PC-3 (cell line): ENCODE measurements around the gene CPNE7. TPM values are rescaled to one million over a fixed set of nuclear protein-coding genes. Genes with fewer than 3 reads are reported as not detected.

ENCODE experiments used
- ATAC-seq: fragments of 200-7000 bp; cut with Tn5 transposase; 2 replicates; pipeline ENCODE4 v1.9.1; 2020; ENCODE audit warnings: mild to moderate bottlenecking, moderate library complexity
- BruUV-seq: library from RNA; stranded (reverse); fragments of 400-500 nt; replicated peaks from 2 replicates; lab custom pipeline; 2021; lab: Mats Ljungman, UMichigan
- CTCF ChIA-PET: fragments of 300-600 bp; sonication (Branson Sonifier 250); formaldehyde crosslinking; loops from one replicate; lab custom pipeline; 2022; ENCODE audit warnings: antibody characterized with exemption; lab: Charles Lee
- POLR2A ChIA-PET: fragments of 300-600 bp; sonication (Branson Sonifier 250); formaldehyde crosslinking; loops from one replicate; lab custom pipeline; 2022; ENCODE audit warnings: antibody characterized with exemption; ENCODE audit not compliant: unreplicated experiment; lab: Charles Lee
- DNase-seq: peaks from one replicate; pipeline ENCODE4 v3.0.0-alpha.2; 2015
- H2AFZ ChIP-seq: fragments of 300-600 bp; sonication (generic); 2 replicates; pipeline ENCODE4 v1.6.0; 2016; ENCODE audit warnings: antibody characterized with exemption, low read length
- H3F3A ChIP-seq: fragments of 300-600 bp; sonication (generic); one replicate; pipeline ENCODE4 v1.6.0; 2017; ENCODE audit warnings: antibody characterized with exemption, low read length, control low read depth, mild to moderate bottlenecking; ENCODE audit not compliant: unreplicated experiment
- H3K27ac ChIP-seq: fragments of 300-600 bp; sonication (generic); 2 replicates; pipeline ENCODE4 v1.5.1; 2016; ENCODE audit warnings: mild to moderate bottlenecking, low read length
- H3K27me3 ChIP-seq: fragments of 300-600 bp; sonication (generic); 2 replicates; pipeline ENCODE4 v1.6.1; 2016; ENCODE audit warnings: low read length, mixed read lengths
- H3K36me3 ChIP-seq: fragments of 300-600 bp; sonication (generic); 2 replicates; pipeline ENCODE4 v1.6.1; 2016; ENCODE audit warnings: low read depth, mixed run types, low read length, mixed read lengths
- H3K4me1 ChIP-seq: fragments of 300-600 bp; sonication (generic); 2 replicates; pipeline ENCODE4 v1.5.1; 2016; ENCODE audit warnings: low read length; ENCODE audit not compliant: insufficient read depth
- H3K4me2 ChIP-seq: fragments of 300-600 bp; sonication (generic); 2 replicates; pipeline ENCODE4 v1.6.0; 2016; ENCODE audit warnings: low read length
- H3K4me3 ChIP-seq: fragments of 300-600 bp; sonication (generic); 2 replicates; pipeline ENCODE4 v1.5.1; 2016; ENCODE audit warnings: mild to moderate bottlenecking, low read length, mixed read lengths
- H3K79me2 ChIP-seq: fragments of 300-600 bp; sonication (generic); 2 replicates; pipeline ENCODE4 v1.6.1; 2017; ENCODE audit warnings: low read length, mixed read lengths
- H3K9ac ChIP-seq: fragments of 300-600 bp; sonication (generic); 2 replicates; pipeline ENCODE4 v1.6.0; 2016; ENCODE audit warnings: mild to moderate bottlenecking, low read length
- H3K9me2 ChIP-seq: fragments of 300-600 bp; sonication (generic); replicated peaks from 2 replicates; pipeline ENCODE4 v1.6.1; 2016; ENCODE audit warnings: mixed run types, low read length, mixed read lengths
- H3K9me3 ChIP-seq: fragments of 300-600 bp; sonication (generic); 2 replicates; pipeline ENCODE4 v1.6.1; 2016; ENCODE audit warnings: low read length, mixed read lengths
- H4K20me1 ChIP-seq: fragments of 300-600 bp; sonication (generic); 2 replicates; pipeline ENCODE4 v1.6.1; 2016; ENCODE audit warnings: low read length, mixed read lengths
- EZH2 ChIP-seq: fragments of 300-600 bp; sonication (generic); IDR thresholded peaks from one replicate; pipeline ENCODE4 v1.6.1; 2017; ENCODE audit warnings: antibody characterized with exemption, mild to moderate bottlenecking, low read length; ENCODE audit not compliant: unreplicated experiment
- EZH2phosphoT487 ChIP-seq: fragments of 300-600 bp; sonication (generic); IDR thresholded peaks from 2 replicates; pipeline ENCODE4 v1.6.1; 2018; ENCODE audit warnings: mild to moderate bottlenecking, antibody characterized with exemption, low read length, borderline replicate concordance
- intact Hi-C: fragments of 100-400 bp; cut with micrococcal nuclease; formaldehyde crosslinking; loops from 2 replicates; pipeline ENCODE4 v1.9.0; 2023
- total RNA-seq: library from RNA; depleted of rRNA; stranded (reverse); fragments of >200 nt; gene quantifications from 2 replicates; pipeline ENCODE4 v1.2.3, GENCODE V29; 2014
- TF ChIP-seq, protein P1 (sequence below): fragments of 300-600 bp; sonication (generic); conservative IDR thresholded peaks from 2 replicates; pipeline ENCODE4 v1.5.1; 2017; ENCODE audit warnings: antibody characterized with exemption, low read depth, mild to moderate bottlenecking, low read length

The CPNE7 gene
- total RNA-seq, 1 experiment from 2014 or later, result 29.7 TPM

DNA sequence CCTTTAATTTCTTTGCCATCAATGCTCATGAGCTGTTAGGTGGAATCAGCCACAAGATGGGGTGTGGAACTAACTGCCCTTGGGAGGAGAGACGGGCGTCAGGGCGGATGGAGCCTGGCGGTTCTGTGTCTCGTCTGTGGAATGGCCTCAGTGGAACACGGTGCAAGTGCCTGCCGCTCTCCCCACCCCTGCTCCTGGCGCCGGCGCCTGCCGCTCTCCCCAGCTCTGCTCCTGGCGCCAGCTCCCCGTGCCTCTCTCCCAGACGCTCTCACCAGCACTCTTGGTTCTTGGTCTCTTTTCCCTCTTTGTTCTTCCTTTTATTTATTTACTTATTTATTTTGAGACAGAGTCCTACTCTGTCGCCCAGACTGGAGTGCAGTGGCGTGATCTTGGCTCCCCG, 28.3 kb upstream of the CPNE7 start:
- POLR2A ChIA-PET, result interaction anchor here (0.7 kb wide), 1 partner anchor 21 kb away, joined by 3 read pairs; no protein-coding TSS in a partner anchor
- intact Hi-C loops, result no loop called here
- no peak overlapping the region for H2AFZ ChIP-seq
- H3K9me2 ChIP-seq, result no peaks in the 10 kb centered on the region
- DNase-seq (no peak), ATAC-seq (no peak)
- BruUV-seq, result no TSS peak
- no peaks in the 10 kb centered on the region for H3K27me3 ChIP-seq
- no peak for TF ChIP-seq EZH2phosphoT487
- TF ChIP-seq, protein P1, sequence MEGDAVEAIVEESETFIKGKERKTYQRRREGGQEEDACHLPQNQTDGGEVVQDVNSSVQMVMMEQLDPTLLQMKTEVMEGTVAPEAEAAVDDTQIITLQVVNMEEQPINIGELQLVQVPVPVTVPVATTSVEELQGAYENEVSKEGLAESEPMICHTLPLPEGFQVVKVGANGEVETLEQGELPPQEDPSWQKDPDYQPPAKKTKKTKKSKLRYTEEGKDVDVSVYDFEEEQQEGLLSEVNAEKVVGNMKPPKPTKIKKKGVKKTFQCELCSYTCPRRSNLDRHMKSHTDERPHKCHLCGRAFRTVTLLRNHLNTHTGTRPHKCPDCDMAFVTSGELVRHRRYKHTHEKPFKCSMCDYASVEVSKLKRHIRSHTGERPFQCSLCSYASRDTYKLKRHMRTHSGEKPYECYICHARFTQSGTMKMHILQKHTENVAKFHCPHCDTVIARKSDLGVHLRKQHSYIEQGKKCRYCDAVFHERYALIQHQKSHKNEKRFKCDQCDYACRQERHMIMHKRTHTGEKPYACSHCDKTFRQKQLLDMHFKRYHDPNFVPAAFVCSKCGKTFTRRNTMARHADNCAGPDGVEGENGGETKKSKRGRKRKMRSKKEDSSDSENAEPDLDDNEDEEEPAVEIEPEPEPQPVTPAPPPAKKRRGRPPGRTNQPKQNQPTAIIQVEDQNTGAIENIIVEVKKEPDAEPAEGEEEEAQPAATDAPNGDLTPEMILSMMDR, result no peak
- TF ChIP-seq EZH2, result no peak
- H3K9ac ChIP-seq, result no peak overlapping the region
- no peak overlapping the region for H3K4me3 ChIP-seq
- CTCF ChIA-PET, result no interaction called here
- H3K4me1 ChIP-seq, result no peaks in the 10 kb centered on the region
- H3K9me3 ChIP-seq, result no peaks in the 10 kb centered on the region
- H3K27ac ChIP-seq, result no peak overlapping the region
- H3K36me3 ChIP-seq, result peaks cover 2% of the 10 kb centered on the region; the same call in 1 of the 2 replicates
- H3F3A ChIP-seq, result no peaks in the 10 kb centered on the region
- no peaks in the 10 kb centered on the region for H4K20me1 ChIP-seq
- no peaks in the 10 kb centered on the region for H3K79me2 ChIP-seq
- H3K4me2 ChIP-seq, result no peak overlapping the region

DNA sequence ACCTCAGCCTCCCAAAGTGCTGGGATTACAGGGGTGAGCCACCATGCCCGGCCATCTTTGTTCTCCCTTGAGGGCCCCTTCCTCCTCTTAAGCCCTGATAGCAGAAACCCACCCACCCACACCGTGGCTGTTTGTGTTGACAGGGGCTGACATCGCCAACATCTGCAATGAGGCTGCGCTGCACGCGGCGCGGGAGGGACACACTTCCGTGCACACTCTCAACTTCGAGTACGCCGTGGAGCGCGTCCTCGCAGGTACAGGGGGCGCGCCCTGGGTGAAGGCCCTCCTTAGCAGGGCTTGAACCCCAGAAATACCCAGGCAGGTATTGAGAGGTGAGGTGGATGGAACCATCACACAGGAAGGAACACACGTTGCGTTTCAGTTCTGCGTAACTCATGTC, 27.7 kb upstream of the CPNE7 start:
- no peak overlapping the region for H2AFZ ChIP-seq
- no peak for TF ChIP-seq EZH2phosphoT487
- TF ChIP-seq EZH2, result no peak
- TF ChIP-seq, protein P1, result no peak
- DNase-seq (no peak), ATAC-seq (no peak)
- H3K27ac ChIP-seq, result no peak overlapping the region
- H3K4me3 ChIP-seq, result no peak overlapping the region
- CTCF ChIA-PET, result no interaction called here
- peaks cover 2% of the 10 kb centered on the region; the same call in 1 of the 2 replicates for H3K36me3 ChIP-seq
- H3K4me1 ChIP-seq, result no peaks in the 10 kb centered on the region
- intact Hi-C loops, result no loop called here
- H3K9me3 ChIP-seq, result no peaks in the 10 kb centered on the region
- no TSS peak for BruUV-seq
- no peaks in the 10 kb centered on the region for H3K9me2 ChIP-seq
- no peak overlapping the region for H3K4me2 ChIP-seq
- H4K20me1 ChIP-seq, result no peaks in the 10 kb centered on the region
- H3K27me3 ChIP-seq, result no peaks in the 10 kb centered on the region
- no peaks in the 10 kb centered on the region for H3K79me2 ChIP-seq
- POLR2A ChIA-PET, result interaction anchor here (0.7 kb wide), 1 partner anchor 20 kb away, joined by 3 read pairs; no protein-coding TSS in a partner anchor
- no peak overlapping the region for H3K9ac ChIP-seq
- H3F3A ChIP-seq, result no peaks in the 10 kb centered on the region

DNA sequence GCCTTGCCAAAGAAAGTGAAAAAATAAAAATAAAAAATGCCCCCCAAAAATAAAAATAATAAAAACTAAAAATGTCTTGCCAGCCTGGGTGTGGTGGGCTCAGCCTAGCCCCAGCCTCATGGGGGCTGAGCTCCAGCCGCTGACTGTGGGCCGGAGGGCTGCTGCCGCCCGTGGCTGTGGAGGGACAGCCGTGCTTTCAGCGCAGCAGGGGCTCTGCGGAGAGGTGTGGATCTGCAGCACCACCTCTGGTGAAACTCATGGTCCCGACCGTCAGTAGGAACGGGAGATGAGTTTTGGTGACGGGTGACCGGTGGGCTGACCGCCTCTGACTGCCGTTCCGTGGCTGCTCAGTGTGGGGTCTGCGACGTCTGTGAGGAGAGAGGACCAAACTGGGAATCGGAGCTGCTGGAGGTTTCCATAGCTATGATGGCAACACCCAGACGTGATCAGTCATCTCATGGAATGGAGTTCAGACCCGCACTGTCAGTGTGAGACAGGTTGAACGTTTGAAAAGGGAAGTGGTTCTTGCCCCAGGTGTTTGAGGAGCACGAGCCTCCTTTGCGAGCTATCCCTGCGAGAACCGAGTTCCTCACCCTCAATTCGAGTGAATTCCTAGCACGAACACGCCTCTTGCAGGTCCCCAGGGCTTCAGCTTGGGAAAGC, 27.1 kb upstream of the CPNE7 start:
- Histone ChIP-seq H3K4me2 (no peak overlapping the region), H3K9me2 (no peaks in the 10 kb centered on the region), H3K79me2 (no peaks in the 10 kb centered on the region), H4K20me1 (no peaks in the 10 kb centered on the region), H3K9ac (no peak overlapping the region), H3K4me1 (no peaks in the 10 kb centered on the region), H3K27me3 (no peaks in the 10 kb centered on the region), H3K36me3 (peaks cover 2% of the 10 kb centered on the region; the same call in 1 of the 2 replicates), H3F3A (no peaks in the 10 kb centered on the region), H3K4me3 (no peak overlapping the region), H3K9me3 (no peaks in the 10 kb centered on the region), H3K27ac (no peak overlapping the region), H2AFZ (no peak overlapping the region)
- CTCF ChIA-PET, result no interaction called here
- ATAC-seq, result no peak
- DNase-seq, result no peak
- TF ChIP-seq, protein P1, result no peak
- TF ChIP-seq EZH2phosphoT487 (no peak), EZH2 (no peak)
- intact Hi-C loops, result no loop called here
- no TSS peak for BruUV-seq
- POLR2A ChIA-PET, result interaction anchor here (0.6 kb wide), 1 partner anchor 35 kb away, joined by 5 read pairs; no protein-coding TSS in a partner anchor
